ENCODE data around the gene DYDC2.

Gene DYDC2

DNA sequence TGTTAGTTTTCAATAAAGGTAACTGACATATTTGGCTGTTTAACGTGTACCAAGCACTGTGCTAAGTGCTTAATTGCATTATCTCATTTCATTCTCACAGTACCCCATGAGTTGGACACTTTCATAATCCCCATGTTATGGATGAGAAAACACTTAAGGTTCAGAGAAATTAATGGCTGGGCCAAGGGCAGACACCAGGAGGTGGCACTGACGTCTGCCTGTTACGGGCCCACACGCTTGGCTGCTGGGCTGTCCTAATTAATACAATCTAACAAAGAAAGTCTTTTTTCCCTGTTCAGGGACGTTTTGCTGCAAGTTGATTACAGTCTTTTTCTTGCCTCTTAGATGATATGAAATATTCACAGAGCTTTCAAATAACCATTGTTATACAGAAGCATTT is 16.1 kb downstream of the DYDC2 start:
- no peak for FAIRE-seq

DNA sequence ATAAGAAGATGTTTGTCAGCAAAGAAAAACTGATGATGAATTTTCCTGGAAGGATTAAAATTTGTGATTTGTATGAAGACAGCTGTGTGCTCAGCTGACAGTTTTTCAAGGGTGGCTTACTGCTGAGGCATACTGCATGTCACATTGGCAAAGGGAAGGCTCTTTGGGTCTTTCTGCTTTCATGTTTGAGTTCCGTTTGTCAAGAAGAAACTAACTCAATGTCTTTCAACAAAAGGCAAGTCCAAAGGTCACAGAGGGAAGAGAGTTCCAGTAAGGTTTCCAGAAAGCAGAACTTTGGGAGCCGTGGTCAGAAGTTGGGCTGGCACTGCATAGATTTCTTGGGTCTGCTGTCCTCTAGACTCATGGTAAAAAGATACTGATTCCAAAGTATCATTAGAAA is 16.9 kb downstream of the DYDC2 start:
- no peak for FAIRE-seq

DNA sequence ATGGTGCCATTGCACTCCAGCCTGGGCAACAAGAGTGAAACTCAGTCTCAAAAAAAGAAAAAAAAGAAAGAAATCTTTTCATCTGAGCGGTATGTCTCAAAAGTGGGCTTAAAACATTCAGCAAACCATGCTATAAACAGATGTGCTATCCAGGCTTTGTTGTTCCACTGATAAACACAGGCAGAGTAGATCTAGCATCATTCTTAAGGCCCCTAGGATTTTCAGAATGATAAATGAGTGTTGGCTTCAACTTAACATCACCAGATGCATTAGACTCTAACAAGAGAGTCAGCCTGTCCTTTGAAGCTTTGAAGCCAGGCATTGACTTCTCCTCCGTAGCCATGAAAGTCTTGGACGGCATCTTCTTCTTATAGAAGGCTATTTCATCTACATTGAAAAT is 23.1 kb downstream of the DYDC2 start:
- FAIRE-seq, result no peak

DNA sequence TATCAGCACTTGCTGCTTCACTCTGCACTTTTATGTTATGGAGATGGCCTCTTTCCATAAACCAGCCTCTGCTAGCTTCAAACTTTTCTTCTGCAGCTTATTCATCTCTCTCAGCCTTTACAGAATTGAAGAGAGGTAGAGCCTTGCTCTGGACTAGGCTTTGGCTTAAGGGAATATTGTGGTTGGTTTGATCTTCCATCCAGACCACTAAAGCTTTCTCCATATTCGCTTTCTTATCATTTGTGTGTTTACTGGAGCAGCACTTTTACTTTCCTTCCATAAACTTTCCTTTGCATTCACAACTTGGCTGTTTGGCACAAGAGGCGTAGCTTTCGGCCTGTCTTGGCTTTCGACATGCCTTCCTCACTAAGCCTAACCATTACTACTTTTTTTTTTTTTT is 23.6 kb downstream of the DYDC2 start:
- FAIRE-seq, result no peak

DNA sequence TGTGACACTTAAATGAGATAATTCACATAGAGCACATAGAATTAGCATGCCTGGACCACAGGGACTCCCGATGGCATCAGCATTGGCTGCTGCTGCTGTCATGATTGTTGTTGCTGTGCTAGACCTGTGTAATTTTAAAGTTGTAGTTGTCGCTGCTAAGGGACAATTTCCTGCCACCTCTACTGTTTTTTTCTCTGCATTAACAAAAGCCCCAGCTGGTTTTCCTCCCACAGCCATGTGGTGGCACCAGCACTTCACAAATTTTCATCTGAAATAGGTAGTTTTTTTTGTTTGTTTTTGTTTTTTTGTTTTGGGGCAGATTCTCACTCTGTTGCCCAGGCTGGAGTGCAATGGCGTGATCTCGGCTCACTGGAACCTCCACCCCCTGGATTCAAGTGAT is 26.4 kb downstream of the DYDC2 start:
- FAIRE-seq, result no peak

DNA sequence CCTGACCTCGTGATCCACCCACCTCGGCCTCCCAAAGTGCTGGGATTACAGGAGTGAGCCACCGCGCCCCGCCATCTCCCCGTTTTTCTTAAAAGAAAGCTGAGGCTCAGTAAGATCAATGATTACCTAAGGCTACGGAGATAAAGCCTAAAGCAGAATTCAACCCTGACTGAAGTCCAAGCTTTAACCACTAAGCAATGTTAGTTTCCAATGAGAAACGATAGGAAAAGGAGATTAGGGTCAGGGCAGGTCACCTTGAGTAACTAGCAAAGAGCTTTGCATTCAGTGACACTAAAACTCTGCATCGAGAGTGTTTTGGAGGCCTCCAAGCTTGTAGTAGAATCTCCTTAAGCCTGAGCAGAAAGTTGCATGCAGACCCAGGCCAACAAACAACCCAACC is 34.2 kb downstream of the DYDC2 start:
- FAIRE-seq, result no peak

DNA sequence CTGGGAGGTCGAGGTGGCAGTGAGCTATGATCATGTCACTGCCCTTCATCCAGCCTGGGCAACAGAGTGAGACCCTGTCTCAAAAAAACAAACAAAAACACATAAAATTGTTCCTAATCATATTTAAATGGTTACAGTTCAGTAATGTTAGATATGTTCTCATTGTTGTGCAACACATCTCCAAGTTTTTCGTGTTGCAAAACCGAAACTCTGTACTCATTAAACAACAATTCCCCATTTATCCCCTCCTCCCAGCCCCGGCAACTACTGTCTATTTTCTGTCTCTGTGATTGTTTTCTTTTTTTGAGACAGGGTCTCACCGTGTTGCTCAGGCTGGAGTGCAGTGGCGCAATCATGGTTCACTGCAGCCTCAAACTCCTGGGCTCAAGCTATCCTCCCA is 35.7 kb downstream of the DYDC2 start:
- no peak for FAIRE-seq

DNA sequence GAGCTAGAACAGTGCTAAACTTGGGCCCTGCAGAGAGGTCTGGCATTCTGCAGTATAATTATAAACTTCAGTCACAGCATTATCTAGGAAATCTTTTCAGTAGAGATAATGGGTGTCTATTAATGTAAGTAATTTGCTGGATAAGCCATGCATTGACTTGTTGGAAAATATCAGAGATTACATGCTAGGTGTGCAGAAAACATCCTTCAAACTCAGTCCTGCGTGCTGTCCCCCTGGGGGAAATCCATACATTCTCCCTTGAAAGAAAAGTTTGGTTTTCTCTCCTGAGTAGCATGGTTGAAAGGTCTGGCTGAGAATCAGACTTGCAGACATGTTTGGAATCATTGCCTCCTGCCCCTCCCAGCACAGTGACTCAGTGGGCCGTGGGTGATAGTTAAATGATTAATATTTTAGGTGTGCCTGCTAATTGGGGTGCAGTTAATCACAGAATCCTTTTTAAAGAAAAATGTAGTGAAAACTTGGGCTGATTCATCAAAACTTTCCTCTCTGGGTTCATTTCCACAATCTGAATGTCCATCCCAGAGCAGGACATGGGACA is 37.9 kb downstream of the DYDC2 start:
- FAIRE-seq, result no peak

DNA sequence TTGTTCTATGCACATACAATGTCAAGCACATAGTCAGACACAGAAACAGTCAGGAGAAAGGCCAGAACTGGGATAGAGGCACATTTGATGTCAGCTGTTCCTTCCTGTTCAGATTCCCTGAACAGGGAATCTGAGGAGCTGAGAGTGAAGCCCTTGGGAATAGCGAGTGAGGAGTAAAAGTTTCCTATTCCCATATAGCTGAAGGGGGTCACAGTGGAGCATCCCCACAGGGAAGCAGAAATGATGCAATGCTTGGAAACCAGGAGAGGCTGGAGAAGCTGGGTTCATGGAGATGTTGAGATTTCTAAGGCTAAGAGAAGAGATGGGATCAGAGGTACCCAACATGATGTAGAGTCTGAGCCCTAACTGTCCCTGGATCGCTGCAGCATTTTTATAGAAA is 40.4 kb downstream of the DYDC2 start:
- FAIRE-seq, result no peak

DNA sequence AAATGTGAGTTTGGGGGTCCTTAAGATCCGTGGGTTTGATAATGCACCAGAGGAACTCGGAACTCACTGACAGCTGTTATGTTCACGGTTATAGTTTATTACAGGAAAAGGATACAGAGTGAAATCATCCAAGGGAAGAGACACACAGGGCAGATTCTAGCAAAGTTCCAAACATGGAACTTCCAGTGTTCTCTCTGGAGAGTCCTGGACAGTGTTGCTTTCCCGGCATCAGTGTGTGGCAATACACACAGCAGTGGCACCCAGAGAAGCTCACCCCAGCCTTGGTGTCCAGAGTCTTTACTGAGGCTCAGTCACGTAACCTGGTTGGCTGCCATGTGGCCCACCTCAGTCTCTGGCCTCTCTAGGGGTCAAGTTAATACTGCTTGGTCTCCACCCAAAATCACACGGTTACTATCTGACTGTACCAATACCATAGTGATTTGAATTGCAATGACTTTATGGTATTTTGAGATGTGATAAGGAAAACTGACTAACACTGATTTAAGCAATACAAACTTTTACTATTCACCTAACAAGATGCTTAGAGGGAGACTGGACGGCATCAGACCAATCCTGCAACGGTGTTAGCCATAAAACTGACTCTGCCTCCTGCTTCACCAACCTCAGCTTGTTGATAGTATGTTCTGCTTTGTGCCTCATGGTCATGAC is 43.7 kb downstream of the DYDC2 start:
- FAIRE-seq, result no peak

DNA sequence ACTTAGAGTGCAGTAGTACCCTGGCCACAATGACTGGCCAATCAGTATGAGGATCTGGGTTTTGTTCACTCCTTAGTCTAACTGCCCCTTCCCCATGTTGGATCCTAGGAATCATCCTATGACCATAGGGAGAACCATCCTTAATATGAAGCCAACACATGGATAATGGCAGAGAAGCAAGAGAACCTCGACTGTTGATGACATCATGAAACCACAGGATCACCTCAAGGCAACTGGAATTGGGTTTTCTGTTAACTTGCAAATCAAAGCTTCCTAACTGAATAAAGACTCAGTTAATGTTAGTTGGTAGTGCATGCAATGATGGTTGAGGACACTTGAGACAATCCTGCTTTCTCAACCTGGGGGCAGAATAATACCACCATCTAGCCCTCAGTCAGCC is 48.5 kb downstream of the DYDC2 start:
- no peak for FAIRE-seq

DNA sequence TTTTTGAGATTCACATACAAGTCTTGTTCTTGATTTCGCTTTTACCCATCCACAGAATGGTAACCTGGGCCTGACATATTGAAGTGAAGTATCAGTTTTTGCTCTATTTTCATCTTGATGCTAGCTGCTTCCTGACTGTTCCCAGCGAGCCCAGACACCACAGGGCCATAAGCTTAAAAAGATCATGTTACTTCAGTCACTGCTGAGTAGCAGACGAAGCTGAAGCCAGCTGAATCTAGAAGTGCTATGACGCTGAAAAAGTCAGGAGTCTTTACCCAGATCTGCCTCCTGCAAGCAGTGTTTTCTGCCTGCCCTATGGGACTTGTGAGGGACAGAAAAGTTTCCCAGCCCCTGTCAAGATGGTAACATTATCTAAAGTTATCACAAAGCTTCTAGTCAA is 49.0 kb downstream of the DYDC2 start:
- no peak for FAIRE-seq

DNA sequence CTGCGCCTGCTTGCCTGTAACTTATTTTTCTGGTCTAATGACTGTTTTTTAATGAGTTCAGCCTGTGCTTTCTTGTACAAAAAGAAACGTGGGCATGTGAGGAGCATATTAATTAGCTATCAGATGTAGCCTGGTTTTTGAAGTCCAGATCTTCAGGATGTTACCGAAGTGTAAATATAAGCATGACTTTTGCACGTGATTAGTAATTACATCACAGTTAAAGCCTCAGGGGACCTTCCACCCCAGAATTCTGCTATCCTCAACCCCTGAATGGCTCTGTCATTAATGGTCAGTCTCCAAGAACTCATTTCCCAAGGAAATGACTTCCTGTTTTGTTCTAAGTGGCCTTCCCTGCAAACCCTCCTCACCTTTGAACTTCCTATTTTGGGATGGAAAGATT is 49.6 kb downstream of the DYDC2 start:
- FAIRE-seq, result no peak

DNA sequence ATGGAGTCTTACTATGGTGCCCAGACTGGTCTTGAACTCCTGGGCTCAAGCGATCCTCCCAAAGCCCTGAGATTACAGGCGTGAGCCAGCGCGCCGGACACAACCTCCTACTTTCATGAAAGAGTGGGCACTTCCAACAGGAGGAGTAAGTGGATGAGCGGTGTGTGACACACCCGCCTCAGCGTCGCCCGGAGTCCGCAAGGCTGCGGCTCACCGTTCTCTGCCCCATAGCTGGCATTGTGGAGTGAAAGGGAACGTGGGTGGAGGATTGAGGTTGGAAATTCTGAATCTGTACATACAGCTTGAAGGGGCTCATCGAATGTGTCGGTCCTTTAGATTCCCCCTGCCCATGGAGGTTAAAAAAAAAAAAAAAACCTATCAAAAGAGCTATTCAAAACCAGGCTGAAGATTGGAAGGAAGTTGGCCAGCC is 51.2 kb downstream of the DYDC2 start:
- FAIRE-seq, result no peak

DNA sequence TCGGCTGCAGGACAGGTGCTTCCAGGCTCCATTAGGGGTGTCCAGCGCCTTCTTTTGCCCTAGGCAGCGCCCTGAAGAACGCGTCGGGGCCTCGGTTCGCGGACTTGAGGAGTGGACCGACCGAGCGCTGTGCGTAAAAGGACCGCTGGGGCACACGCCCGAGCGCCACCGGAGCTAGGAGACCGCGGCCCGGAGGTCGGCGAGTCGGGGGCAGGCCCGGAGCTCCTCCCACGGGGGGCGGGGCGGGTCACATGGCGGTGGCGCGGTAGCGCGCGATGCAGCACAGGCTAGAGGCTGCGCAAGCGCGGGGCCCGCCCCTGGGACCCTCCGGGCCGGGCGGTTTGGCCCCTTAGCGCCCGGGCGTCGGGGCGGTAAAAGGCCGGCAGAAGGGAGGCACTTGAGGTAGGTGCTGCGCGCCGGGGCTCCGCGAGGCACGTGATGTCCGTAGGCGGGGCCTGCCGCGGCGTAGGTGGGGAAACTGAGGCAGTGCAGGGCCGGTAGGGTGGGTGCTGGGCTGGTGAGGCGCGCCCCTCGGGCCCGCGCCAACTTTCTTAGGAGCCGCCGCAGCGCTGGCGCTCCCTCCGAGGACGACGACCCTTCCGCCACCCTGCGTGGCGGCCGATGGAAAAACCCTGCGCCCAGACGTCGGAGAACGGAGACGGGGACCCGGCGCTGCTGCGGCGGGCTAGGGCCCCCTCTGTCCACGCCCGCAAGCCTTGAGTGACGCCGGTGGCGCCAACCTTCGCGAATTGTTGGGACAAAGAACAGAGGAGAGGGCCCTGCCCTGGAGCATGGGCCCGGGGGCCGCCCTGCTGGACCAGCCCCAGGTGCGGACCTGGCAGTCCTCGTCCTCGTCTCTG is 51.9 kb downstream of the DYDC2 start, which contains the start of gene PRXL2A:
Gene PRXL2A (plus strand): TSS at position 310 of the 860 bp plus-strand sequence. CDS start 11,917 bp downstream, outside the sequence.
- FAIRE-seq, result no peak

DNA sequence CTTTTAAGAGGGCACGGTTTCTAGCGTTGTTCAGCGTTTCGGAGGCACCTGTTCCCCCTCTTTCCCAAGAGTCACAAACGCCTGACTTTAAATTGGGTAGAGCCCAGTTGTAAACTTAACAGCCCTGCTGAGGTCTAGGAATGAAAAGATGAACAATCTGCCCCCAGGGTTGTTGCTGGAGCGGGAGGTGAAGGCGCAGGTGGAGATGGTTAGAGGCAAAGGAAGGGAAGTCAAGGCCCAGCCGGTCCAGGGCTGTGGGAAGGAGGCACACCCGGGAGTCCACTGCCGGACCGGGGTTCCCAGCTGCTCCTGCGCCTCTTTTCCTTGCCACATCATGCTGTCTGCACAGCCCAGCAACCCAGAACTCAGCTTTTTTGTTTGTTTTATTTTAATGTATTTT is 52.5 kb downstream of the DYDC2 start:
- FAIRE-seq, result no peak

DNA sequence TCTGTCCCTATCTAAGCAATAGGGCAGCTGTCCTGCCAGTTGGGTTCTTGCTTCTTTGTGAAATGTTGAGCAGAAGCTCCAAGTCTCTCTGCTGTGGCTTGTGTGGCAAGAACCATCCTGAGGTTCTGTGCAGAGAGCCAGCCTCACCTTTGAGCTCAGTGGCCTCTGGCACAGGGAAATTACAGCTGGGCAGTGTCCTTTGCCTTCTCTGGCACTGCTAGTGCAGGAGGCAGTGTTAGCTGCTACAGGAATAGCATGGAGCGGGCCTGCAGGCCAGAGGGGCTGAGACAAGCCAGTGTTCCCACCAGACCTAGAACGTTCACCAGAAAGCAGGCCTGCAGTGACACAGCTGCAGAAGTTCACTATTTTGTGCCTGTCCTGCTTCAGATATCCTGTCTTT is 53.5 kb downstream of the DYDC2 start:
- no peak for FAIRE-seq

DNA sequence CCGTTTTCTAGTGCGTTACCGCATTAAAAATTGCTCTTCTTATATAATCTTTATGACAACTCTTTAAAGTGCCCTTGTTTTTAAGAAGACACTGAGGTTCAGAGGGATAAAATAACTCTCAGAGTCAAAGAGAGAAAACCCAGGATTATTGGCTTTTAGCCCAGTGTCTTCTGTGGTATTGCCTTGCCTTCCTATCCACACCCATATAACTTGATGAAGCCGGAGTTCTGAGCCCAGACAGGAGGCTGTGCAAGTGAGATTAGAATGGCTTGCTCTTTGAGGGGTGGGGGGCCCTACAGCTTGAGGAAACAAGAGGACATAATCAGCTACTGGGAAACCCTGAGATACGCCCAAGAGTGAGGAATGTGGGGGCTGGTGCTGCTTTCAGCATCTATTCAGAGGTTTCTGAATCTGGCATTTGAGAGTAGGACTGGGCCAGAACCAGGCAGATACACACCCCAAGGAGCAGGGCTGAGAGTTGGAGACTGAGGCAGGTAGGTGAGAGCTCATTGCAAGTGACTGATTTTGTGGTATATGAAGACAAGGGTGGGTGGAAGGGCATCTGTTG is 54.1 kb downstream of the DYDC2 start:
- FAIRE-seq, result no peak

DNA sequence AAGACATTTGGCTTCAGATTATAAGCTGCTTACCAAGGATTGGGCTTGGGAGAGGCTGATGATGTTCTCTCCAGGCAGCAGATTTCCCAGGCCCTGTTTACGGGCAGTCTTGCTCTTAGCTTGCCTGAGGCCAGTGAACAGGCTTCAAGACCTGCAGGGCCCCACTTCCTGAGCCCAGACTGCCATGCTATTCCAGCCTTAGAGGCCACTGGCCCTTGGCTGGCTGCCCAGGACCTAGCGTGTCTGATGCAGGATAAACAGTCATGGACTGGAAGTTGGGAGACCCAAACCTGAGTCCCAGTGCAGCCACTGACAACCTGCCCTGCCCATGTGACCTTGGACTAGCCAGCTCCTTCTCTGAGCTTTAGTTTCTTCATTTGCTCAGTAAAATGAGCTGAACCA is 54.7 kb downstream of the DYDC2 start:
- FAIRE-seq, result no peak

DNA sequence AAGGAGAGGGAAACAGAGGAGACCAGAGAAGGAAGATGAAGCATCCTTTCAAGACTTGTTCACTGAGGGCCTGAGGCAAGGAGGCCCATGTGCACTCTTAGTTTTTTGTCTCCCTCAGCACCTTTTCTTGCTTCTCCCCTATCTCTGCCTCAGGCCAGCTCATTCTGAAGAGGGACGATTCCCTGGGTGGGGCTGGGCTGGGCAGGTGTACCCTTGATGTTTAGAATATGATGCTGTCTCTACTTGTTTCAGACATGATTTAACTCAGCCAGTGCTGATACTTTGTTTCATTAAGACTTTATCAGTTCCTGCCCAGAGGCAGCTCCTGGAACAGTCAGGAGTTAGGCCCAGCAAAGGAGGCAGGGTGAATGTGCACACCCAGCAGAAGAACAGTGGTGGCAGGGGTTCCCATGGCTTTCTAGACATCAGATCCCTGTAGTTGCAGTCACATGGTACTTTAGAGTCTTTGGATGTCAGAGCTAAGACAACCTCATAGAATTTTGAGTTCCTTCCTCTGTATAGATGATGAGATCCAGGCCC is 55.2 kb downstream of the DYDC2 start:
- no peak for FAIRE-seq

DNA sequence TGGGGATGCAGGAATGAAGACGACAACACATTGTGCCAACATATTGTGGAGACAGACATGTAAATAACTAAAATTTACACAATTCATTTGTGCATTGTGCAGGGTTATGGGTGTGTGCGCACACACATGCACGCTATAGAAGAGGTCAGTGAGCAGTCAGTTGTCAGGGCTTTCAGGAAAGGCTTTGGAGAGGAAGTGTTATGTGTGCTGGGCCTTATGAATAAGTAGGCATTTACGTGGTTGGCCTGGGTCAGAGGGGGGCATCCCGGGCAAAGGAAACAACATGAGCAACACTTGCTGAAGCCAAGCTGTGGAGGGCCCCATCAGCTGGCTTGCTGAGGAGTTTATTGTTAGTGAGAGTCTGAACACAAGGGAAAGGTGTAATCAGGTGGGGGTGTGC is 55.9 kb downstream of the DYDC2 start:
- no peak for FAIRE-seq

DNA sequence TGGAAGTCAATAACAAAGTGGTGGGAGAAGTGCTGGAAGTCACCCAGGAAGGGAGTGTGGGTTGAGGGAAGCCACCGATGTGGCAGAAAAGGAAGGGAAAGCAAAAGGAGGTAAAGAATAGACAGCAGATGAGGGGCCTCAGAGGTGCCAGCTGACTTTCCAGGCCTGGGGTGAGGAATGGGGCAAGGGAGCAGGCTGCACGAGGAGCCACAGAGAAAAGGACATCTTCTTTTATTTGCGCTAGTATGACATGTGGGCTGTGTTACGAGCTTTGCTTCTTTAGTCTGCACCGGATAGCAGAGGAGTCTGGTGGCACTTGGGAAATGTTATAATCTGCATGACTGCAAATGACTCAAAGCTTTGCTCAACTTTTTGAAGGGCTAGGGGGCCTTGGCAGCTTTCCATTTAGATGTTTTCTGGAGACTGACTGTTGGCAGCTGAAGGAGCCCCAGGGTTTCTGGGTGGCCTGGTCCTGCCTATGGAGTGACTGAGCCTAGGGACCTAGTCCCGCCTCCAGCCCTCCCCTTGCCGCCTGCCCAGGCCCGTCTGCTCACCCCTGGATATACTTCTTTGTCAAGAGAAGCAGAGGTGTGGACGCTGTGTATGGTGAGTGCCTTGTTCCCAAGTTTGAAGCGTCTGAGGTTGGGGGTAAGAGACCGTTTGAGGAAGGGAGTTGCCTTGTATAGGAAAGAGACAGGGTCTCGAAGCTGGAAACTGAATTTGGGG is 56.9 kb downstream of the DYDC2 start:
- FAIRE-seq, result no peak

Measured in TTC549 (cell line).